ENCODE measurements around the gene MDFI. TPM values are rescaled to one million over a fixed set of nuclear protein-coding genes. Genes with fewer than 3 reads are reported as not detected.
A peak's percentile ranks its signal among the peaks of the same experiment; 100 is the strongest.

The MDFI gene
- total RNA-seq, 1 experiment from 2014 or later = 86.2 TPM

DNA sequence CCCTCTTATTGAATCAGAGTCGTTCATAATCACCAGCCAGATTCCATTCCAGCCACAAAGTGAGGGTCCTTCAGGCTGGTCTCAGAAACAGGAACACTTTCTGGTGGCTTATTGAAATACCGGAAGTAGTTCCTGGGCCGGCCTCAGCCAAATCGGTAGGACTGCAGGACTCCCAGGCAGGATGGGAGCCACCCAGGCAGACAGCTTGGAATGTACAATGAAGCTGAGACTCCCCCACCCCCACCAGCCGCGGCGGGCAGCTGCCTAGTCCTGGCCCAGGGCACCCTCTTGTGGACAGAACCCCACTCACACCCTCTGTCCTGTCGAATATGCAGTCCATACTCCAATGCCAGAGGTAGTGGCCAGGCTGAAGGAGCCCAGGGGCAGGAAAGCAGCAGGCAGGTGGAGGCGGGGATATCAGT lies 43.8 kb downstream of the MDFI start (continued):
- TF ChIP-seq ZNF423 (CRISPR knock-in tag; IDR thresholded peaks at IDR 0.05) (peak; percentile 19; the same call in 1 of the 2 replicates), SP1 (CRISPR knock-in tag; conservative IDR thresholded peaks at IDR 0.05) (0 out of 2 replicates have a peak, but pooled peaks have one; percentile 40), EMX1 (CRISPR knock-in tag; IDR thresholded peaks at IDR 0.05) (no peak), MYBL2 (CRISPR knock-in tag; IDR thresholded peaks at IDR 0.05) (no peak), ZBTB21 (CRISPR knock-in tag; IDR thresholded peaks at IDR 0.05; ENCODE audit: borderline replicate concordance) (no peak), CDX4 (CRISPR knock-in tag; IDR thresholded peaks at IDR 0.05; ENCODE audit: borderline replicate concordance) (no peak), ZNF396 (CRISPR knock-in tag; IDR thresholded peaks at IDR 0.05; ENCODE audit: borderline replicate concordance) (no peak), MXD4 (CRISPR knock-in tag; IDR thresholded peaks at IDR 0.05; ENCODE audit: borderline replicate concordance) (no peak), ZNF416 (CRISPR knock-in tag; IDR thresholded peaks at IDR 0.05) (no peak), ZNF263 (CRISPR knock-in tag; IDR thresholded peaks at IDR 0.05; ENCODE audit: low read depth) (no peak), NR1H2 (CRISPR knock-in tag; IDR thresholded peaks at IDR 0.05) (no peak), SMAD4 (CRISPR knock-in tag; IDR thresholded peaks at IDR 0.05) (no peak), ZNF317 (CRISPR knock-in tag; IDR thresholded peaks at IDR 0.05; ENCODE audit: borderline replicate concordance, low read depth) (no peak), E2F4 (CRISPR knock-in tag; IDR thresholded peaks at IDR 0.05; ENCODE audit: borderline replicate concordance, low read depth) (no peak), TEAD1 (CRISPR knock-in tag; IDR thresholded peaks at IDR 0.05) (peak; percentile 90; the same call in 1 of the 2 replicates), PRRX2 (CRISPR knock-in tag; IDR thresholded peaks at IDR 0.05) (no peak)
- TF ChIP-seq, protein P1, sequence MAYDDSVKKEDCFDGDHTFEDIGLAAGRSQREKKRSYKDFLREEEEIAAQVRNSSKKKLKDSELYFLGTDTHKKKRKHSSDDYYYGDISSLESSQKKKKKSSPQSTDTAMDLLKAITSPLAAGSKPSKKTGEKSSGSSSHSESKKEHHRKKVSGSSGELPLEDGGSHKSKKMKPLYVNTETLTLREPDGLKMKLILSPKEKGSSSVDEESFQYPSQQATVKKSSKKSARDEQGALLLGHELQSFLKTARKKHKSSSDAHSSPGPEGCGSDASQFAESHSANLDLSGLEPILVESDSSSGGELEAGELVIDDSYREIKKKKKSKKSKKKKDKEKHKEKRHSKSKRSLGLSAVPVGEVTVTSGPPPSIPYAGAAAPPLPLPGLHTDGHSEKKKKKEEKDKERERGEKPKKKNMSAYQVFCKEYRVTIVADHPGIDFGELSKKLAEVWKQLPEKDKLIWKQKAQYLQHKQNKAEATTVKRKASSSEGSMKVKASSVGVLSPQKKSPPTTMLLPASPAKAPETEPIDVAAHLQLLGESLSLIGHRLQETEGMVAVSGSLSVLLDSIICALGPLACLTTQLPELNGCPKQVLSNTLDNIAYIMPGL (CRISPR knock-in tag; IDR thresholded peaks at IDR 0.05) = no peak
- TF ChIP-seq, protein P2, sequence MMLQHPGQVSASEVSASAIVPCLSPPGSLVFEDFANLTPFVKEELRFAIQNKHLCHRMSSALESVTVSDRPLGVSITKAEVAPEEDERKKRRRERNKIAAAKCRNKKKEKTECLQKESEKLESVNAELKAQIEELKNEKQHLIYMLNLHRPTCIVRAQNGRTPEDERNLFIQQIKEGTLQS (CRISPR knock-in tag; conservative IDR thresholded peaks at IDR 0.05) = no peak
- TF ChIP-seq, protein P3, sequence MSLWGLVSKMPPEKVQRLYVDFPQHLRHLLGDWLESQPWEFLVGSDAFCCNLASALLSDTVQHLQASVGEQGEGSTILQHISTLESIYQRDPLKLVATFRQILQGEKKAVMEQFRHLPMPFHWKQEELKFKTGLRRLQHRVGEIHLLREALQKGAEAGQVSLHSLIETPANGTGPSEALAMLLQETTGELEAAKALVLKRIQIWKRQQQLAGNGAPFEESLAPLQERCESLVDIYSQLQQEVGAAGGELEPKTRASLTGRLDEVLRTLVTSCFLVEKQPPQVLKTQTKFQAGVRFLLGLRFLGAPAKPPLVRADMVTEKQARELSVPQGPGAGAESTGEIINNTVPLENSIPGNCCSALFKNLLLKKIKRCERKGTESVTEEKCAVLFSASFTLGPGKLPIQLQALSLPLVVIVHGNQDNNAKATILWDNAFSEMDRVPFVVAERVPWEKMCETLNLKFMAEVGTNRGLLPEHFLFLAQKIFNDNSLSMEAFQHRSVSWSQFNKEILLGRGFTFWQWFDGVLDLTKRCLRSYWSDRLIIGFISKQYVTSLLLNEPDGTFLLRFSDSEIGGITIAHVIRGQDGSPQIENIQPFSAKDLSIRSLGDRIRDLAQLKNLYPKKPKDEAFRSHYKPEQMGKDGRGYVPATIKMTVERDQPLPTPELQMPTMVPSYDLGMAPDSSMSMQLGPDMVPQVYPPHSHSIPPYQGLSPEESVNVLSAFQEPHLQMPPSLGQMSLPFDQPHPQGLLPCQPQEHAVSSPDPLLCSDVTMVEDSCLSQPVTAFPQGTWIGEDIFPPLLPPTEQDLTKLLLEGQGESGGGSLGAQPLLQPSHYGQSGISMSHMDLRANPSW (CRISPR knock-in tag; conservative IDR thresholded peaks at IDR 0.05; ENCODE audit: low read depth) = no peak
- TF ChIP-seq, protein P4, sequence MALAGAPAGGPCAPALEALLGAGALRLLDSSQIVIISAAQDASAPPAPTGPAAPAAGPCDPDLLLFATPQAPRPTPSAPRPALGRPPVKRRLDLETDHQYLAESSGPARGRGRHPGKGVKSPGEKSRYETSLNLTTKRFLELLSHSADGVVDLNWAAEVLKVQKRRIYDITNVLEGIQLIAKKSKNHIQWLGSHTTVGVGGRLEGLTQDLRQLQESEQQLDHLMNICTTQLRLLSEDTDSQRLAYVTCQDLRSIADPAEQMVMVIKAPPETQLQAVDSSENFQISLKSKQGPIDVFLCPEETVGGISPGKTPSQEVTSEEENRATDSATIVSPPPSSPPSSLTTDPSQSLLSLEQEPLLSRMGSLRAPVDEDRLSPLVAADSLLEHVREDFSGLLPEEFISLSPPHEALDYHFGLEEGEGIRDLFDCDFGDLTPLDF (CRISPR knock-in tag; IDR thresholded peaks at IDR 0.05) = no peak
- TF ChIP-seq, protein P5, sequence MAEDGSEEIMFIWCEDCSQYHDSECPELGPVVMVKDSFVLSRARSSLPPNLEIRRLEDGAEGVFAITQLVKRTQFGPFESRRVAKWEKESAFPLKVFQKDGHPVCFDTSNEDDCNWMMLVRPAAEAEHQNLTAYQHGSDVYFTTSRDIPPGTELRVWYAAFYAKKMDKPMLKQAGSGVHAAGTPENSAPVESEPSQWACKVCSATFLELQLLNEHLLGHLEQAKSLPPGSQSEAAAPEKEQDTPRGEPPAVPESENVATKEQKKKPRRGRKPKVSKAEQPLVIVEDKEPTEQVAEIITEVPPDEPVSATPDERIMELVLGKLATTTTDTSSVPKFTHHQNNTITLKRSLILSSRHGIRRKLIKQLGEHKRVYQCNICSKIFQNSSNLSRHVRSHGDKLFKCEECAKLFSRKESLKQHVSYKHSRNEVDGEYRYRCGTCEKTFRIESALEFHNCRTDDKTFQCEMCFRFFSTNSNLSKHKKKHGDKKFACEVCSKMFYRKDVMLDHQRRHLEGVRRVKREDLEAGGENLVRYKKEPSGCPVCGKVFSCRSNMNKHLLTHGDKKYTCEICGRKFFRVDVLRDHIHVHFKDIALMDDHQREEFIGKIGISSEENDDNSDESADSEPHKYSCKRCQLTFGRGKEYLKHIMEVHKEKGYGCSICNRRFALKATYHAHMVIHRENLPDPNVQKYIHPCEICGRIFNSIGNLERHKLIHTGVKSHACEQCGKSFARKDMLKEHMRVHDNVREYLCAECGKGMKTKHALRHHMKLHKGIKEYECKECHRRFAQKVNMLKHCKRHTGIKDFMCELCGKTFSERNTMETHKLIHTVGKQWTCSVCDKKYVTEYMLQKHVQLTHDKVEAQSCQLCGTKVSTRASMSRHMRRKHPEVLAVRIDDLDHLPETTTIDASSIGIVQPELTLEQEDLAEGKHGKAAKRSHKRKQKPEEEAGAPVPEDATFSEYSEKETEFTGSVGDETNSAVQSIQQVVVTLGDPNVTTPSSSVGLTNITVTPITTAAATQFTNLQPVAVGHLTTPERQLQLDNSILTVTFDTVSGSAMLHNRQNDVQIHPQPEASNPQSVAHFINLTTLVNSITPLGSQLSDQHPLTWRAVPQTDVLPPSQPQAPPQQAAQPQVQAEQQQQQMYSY (CRISPR knock-in tag; IDR thresholded peaks at IDR 0.05) = no peak
- TF ChIP-seq, protein P6, sequence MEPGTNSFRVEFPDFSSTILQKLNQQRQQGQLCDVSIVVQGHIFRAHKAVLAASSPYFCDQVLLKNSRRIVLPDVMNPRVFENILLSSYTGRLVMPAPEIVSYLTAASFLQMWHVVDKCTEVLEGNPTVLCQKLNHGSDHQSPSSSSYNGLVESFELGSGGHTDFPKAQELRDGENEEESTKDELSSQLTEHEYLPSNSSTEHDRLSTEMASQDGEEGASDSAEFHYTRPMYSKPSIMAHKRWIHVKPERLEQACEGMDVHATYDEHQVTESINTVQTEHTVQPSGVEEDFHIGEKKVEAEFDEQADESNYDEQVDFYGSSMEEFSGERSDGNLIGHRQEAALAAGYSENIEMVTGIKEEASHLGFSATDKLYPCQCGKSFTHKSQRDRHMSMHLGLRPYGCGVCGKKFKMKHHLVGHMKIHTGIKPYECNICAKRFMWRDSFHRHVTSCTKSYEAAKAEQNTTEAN (CRISPR knock-in tag; IDR thresholded peaks at IDR 0.05) = no peak
- TF ChIP-seq, protein P7, sequence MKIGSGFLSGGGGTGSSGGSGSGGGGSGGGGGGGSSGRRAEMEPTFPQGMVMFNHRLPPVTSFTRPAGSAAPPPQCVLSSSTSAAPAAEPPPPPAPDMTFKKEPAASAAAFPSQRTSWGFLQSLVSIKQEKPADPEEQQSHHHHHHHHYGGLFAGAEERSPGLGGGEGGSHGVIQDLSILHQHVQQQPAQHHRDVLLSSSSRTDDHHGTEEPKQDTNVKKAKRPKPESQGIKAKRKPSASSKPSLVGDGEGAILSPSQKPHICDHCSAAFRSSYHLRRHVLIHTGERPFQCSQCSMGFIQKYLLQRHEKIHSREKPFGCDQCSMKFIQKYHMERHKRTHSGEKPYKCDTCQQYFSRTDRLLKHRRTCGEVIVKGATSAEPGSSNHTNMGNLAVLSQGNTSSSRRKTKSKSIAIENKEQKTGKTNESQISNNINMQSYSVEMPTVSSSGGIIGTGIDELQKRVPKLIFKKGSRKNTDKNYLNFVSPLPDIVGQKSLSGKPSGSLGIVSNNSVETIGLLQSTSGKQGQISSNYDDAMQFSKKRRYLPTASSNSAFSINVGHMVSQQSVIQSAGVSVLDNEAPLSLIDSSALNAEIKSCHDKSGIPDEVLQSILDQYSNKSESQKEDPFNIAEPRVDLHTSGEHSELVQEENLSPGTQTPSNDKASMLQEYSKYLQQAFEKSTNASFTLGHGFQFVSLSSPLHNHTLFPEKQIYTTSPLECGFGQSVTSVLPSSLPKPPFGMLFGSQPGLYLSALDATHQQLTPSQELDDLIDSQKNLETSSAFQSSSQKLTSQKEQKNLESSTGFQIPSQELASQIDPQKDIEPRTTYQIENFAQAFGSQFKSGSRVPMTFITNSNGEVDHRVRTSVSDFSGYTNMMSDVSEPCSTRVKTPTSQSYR (CRISPR knock-in tag; IDR thresholded peaks at IDR 0.05) = peak; percentile 91
